Kidney epithelial cell (primary cell): ENCODE measurements around the gene MARS1. TPM values are rescaled to one million over a fixed set of nuclear protein-coding genes. Genes with fewer than 3 reads are reported as not detected.

ENCODE experiments used
- DNase-seq: peaks from one replicate; pipeline ENCODE4 v3.0.0-alpha.2; 2010; ENCODE audit warnings: low read depth
- H3K27me3 ChIP-seq: 2 replicates; pipeline ENCODE4 v1.6.0; 2011; ENCODE audit warnings: low read length; ENCODE audit not compliant: control insufficient read depth, insufficient read depth
- H3K36me3 ChIP-seq: 2 replicates; pipeline ENCODE4 v1.5.1; 2011; ENCODE audit warnings: low read length; ENCODE audit not compliant: control insufficient read depth, insufficient read depth
- H3K4me3 ChIP-seq: 2 replicates; pipeline ENCODE4 v1.5.1; 2011; ENCODE audit warnings: low read depth, mild to moderate bottlenecking, control low read depth, low read length
- CTCF ChIP-seq: IDR thresholded peaks from 2 replicates; pipeline ENCODE4 v1.5.1; 2011; ENCODE audit warnings: mild to moderate bottlenecking, moderate library complexity, low read length, control low read depth, inconsistent platforms; ENCODE audit not compliant: insufficient read depth, poor library complexity, severe bottlenecking
- total RNA-seq: library from RNA; depleted of rRNA; stranded (reverse); fragments of >200 nt; gene quantifications from 2 replicates; pipeline ENCODE4 v1.2.3, GENCODE V29; 2015

Gene MARS1
- total RNA-seq, 1 donor from 2014 or later: 268 TPM

GRCh38 chr12:57546438-57547287 is 58.8 kb downstream of the MARS1 start, which contains the start of gene DCTN2:
Gene DCTN2 (minus strand): TSS chr12:57547192. CDS start chr12:57547063, 129 bp downstream.
- peaks cover 8% of the 10 kb centered on the region for H3K27me3 ChIP-seq
- TF ChIP-seq CTCF: peak; percentile 30
- peak; percentile 85 for DNase-seq
- H3K4me3 ChIP-seq: peak within 1 kb of the TSS; percentile 85
- H3K36me3 ChIP-seq: no peaks in the 10 kb centered on the region

GRCh38 chr12:57547288-57548012 is 59.6 kb downstream of the MARS1 start:
- TF ChIP-seq CTCF: no peak
- peaks cover 8% of the 10 kb centered on the region for H3K27me3 ChIP-seq
- H3K36me3 ChIP-seq: no peaks in the 10 kb centered on the region
- no peak for DNase-seq
- peak overlapping the region; percentile 85 for H3K4me3 ChIP-seq

- peaks cover 8% of the 10 kb centered on the region for H3K27me3 ChIP-seq
- H3K36me3 ChIP-seq: no peaks in the 10 kb centered on the region
- no peak for DNase-seq
- H3K4me3 ChIP-seq: no peak overlapping the region
- no peak for TF ChIP-seq CTCF
Measured at GRCh38 chr12:57548013-57548315, 60.1 kb downstream of the MARS1 start.

- TF ChIP-seq CTCF: no peak
- H3K4me3 ChIP-seq: no peak overlapping the region
- H3K27me3 ChIP-seq: peaks cover 8% of the 10 kb centered on the region
- DNase-seq: no peak
- no peaks in the 10 kb centered on the region for H3K36me3 ChIP-seq
Measured at GRCh38 chr12:57548488-57548887, 60.6 kb downstream of the MARS1 start.

- Histone ChIP-seq H3K27me3 (peaks cover 8% of the 10 kb centered on the region), H3K4me3 (peak overlapping the region; percentile 72), H3K36me3 (no peaks in the 10 kb centered on the region)
- no peak for DNase-seq
- TF ChIP-seq CTCF: no peak
Measured at GRCh38 chr12:57549203-57549908, 61.5 kb downstream of the MARS1 start.
